NCI-H345 (cell line): ENCODE data around the gene RAET1G.
A peak's percentile ranks its signal among the peaks of the same experiment; 100 is the strongest.
"Not testable (repeated sequence)": the region's sequence is repeated elsewhere in the genome, so short reads cannot be mapped to it uniquely, and the experiment has no call there.

Source experiments
- DNase-seq: peaks from one replicate; lab custom pipeline; 2025; lab: John Stamatoyannopoulos, UW

The RAET1G gene

GRCh38 chr6:149934249-149935156 lies 11.6 kb upstream of the RAET1G start:
- DNase-seq: peak; percentile 79

DNA sequence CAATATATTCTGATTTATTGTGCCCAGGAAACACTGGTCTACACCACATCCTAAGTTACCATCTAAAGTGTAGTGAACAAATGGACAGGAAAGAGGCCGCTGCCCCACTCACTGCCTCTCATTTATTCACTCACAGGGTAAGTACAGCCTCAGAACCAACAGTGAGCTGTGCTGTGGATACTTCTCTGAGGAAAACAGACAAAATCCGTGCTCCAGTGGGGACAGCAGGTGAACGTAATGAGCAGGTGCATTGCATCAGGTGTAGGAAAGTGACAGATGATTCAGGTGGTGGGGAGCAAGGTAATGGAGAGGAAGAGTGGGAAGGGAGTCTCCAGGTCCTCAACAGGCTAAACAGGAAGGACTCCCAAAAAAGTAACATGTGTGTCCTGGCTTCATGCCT lies 10.5 kb upstream of the RAET1G start:
- no peak for DNase-seq

DNA sequence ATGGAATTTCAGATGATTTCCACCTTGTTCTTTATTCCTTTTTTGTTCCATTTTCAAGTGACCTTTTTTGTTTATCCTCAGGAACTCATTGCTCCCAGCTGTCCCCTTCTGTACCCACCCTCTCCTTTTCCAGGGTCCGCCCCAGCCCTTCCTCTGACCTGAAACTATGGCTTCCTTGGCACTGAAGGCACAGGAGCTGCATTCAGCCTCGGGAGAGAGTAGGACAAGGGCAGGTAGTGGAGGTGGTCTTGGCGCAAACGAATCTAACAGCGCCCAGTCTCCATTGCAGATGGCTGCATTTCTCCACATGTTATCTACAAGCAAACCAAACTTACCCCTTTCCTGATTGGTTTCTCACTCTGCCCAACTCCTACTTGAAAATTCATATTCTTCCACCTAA lies 10.1 kb upstream of the RAET1G start:
- no peak for DNase-seq

DNA sequence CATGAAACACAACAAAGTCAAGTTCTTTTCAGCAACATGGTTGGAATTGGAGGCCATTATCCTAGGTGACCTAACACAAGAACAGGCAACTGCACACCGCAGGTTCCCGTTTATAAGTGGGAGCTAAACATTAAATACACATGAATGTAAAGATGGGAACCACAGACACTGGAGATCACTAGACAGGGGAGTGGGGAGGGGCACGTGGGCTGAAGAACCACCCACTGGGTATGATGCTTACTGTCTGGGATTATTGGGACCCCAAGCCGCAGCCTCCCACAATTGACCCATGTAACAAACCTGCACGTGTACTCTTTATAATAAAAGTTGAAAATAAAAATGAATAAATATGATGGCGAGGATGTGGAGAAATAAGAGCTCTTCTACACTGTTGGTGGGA lies 8.6 kb upstream of the RAET1G start:
- no peak for DNase-seq

DNA sequence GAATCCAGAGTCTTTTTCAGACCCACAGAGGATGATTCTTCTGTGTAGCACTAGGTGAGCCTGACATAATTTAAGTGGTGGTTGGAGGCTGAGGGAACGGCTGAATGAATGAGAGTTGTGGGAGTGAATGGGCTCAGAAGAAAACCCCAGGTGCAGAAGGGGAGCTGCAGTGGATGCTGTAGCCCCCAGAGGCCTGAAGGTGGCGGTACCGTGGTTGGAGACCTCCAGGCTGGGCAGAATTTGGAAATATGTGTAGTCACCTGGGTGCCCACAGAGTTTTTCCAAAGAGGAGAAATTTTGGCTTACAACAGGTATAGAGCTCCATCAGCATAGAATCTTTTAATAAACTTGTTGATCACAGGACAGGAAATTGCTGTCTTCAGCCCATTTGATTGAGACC lies 6.5 kb upstream of the RAET1G start:
- DNase-seq: no peak

DNA sequence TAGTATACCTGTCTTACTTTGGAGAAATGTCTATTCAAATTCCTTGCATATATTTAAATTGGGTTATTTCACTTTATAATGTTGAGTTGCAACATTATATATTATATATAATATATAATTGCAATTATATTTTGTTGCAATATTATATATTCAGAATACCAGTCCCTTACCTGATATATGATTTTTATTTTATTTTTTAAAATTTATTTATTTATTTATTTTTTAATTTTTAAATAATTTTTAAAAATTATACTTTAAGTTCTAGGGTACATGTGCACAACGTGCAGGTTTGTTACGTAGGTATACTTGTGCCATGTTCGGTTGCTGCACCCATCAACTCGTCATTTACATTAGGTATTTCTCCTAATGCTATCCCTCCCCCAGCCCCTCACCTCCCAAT lies 4.1 kb upstream of the RAET1G start:
- DNase-seq: not testable (repeated sequence)

GRCh38 chr6:149925974-149926777 lies 3.3 kb upstream of the RAET1G start:
- peak; percentile 81 for DNase-seq

DNA sequence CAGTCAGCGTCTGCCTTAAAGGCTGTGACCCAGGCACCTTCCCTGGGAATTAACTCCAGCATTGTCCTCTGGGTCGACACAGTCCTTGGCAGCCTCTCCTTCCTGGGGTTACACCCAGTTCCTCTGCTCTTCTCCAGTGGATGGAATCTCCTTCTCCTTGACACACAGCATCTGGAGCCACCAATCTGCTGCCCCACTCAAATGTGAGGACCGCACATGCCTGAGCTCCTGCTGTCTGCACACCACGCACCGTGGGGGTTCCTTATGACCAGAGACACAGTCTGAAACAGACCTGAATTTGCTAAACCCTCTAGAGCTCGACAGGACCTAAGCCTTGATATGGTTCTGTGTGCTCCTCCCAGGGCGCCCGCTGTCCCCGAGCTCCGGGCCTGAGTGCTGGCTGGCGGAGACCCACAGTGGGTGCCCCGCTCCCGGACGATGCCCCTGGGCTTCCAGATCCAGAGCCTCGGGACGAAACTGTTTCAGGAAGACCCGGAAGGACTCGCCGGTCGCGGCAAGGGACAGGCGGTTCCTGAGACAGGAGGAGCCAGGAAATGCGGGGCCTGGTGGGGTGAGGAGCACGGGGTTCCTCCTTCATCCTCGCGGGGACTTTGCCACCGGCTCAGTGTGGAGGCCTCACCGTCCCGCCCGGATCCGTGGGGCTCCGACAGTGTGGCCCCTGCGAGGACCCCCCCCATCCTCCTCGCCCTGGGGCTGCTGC lies 2.5 kb upstream of the RAET1G start:
- DNase-seq: no peak

DNA sequence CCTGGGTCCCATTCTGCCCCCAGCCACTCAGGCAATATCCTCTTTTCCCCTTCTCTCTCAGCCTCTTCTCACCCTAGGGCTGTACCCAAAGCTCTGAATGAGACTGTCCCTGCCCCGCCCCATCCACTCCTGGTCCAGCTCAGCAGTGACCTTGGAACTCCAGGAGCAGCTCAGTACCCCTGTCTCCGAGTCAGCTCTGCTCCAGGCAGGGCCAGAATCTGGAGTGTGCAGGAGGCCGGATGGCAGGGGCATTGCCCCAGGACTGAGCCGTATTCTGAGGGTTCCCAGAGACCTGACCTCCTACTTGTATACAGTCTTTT lies 2.0 kb upstream of the RAET1G start:
- DNase-seq: no peak

DNA sequence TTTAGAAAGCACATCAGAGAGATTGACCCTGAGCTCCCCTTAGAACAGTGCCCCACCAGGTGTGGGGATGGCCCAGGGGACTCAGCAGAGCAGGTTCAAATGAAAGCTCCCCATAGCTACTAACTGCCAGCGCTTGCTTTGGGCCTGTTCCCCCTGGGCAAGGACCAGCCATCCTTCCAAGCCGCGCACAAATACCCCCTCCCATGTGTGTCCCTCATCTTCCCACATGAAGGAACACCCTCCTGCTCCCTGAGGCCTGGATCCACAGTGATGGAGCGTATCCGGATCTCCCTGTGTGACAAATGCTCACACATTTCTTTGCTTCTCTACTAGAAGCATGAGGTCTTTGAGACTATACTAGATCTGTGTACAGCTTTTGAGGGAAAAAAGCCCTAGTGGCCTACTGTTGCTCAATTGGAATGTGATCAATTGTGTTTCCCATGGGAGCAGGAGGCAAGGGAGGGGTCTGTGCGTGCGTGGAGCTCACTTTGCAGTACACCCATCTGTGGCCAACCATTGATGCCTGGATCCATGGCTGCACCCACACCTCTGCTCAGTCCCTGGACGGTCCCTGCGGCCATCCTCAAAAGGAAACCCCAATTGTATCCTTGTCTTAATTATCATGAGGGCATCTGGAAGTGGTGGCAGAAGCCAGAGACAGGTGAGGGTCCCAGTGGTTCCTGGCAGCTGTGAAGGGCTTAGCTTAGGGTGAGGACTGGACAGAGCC lies 1.4 kb upstream of the RAET1G start:
- no peak for DNase-seq

DNA sequence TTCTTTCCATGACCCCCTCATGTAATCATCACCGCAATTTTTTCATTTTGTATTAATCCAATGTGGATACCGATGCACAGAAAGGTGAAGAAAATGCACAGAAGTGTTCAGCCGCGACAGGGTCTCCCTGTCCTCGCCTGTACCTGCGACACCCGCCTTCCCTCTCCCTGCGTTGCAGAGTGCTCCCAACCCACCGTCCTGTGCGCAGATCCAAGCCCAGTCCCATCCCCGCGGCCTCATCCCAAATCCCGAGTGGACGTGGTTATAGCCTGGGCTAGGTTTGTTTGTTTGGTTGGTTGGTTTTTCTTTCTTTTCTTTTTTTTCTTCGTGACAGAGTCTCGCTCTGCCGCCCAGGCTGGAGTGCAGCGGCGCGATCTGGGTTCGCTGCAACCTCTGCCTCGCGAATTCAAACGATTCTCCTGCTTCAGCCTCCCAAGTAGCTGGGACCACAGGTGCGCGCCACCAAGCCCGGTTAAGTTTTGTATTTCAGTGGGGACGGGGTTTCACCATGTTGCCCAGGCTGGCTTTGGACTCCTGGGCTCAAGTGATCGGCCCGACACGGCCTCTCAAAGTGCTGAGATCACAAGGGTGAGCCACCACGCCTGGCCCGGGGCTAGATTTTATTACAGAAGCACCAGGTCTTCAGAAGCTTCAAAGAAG lies 536 bp upstream of the RAET1G start:
- DNase-seq: no peak

GRCh38 chr6:149922091-149922490 lies 830 bp downstream of the RAET1G start:
- not testable (repeated sequence) for DNase-seq

- DNase-seq: no peak
These were observed 1.6 kb downstream of the RAET1G start for GRCh38 chr6:149921361-149921760.

DNA sequence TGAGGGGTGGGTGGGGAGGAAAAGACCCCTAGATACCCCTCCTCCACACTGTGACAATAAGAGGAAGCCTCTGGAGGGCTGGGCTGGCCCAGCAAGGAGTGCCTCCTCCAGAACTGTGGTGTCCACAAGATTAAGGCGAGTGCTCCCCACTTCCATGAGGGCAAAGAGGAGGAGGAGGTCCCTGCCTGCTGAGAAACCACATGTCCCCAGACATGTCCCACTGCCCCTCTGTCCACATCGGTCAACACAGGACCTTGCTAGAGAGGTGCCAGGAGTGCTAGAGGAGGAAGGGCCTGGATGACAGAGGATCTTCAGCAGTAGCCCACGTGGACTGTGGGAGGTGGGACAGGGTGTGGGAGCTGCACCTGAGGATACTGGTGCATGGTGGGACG lies 3.1 kb downstream of the RAET1G start:
- no peak for DNase-seq

- DNase-seq: not testable (repeated sequence)
These were observed 3.6 kb downstream of the RAET1G start for GRCh38 chr6:149919126-149919833.

- no peak for DNase-seq
These were observed 4.6 kb downstream of the RAET1G start for GRCh38 chr6:149918151-149918905.

- no peak for DNase-seq
These were observed 5.2 kb downstream of the RAET1G start for GRCh38 chr6:149917679-149918078.

DNA sequence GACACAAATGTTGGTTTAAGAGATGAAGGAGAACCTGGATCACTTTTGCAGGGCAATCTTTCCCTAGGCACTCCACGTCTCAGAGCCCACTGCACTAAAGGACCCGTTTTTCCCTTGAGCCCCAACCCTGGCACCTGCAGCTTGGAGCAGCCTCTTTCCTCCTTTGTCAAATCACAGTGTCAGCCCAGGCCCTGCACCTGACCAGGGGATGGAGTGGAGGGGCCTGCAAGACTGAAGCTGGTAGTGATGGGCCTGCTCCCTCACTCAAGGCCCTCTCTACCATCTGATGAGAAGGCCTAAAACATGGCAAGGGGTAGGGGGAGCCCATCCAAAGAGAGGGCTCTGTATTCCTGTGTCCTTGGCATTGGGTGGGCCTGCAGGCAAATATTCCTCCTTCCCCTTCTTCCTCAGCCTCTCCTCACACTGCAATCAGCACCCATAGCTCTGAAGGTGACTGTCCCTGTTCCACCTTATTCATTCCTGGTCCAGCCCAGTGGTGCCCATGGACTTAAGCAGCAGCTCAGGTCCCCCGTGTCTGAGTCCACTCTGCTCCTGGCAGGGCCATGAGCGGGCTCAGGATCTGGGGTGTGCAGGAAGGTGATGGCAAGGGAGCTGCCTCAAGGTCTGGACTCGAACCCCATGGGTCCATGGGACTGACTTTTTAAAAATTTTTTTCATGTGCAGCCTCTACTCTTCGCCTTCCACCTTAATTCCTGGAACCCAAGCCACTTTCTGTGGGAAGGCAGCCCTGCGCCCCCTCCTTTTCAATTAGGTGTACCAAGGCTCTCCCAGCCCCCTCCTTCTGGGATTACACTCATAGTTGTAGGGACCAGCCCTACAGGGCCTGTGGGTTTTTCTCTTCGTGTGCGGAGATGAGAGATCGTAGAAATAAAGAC lies 6.7 kb downstream of the RAET1G start:
- DNase-seq: no peak
